KOPT-K1 (cell line): Measurements from ENCODE around the gene LRRC2.

Source experiments
- H3K27ac ChIP-seq: fragments of 200-600 bp; sonication (generic); 2 replicates; pipeline ENCODE4 v1.5.1; 2016; ENCODE audit warnings: antibody characterized with exemption, mild to moderate bottlenecking, low read depth, low read length; ENCODE audit not compliant: poor library complexity, severe bottlenecking
- H3K36me3 ChIP-seq: fragments of 200-600 bp; sonication (generic); 2 replicates; pipeline ENCODE4 v1.5.1; 2017; ENCODE audit warnings: antibody characterized with exemption, mild to moderate bottlenecking, low read length, moderate library complexity; ENCODE audit not compliant: insufficient read depth
- H3K9me3 ChIP-seq: fragments of 200-600 bp; sonication (generic); 2 replicates; pipeline ENCODE4 v1.5.1; 2017; ENCODE audit warnings: antibody characterized with exemption, low read length, mild to moderate bottlenecking; ENCODE audit not compliant: insufficient read depth, poor library complexity, severe bottlenecking

Gene LRRC2

GRCh38 chr3:46566040-46566641 is at the start of gene LRRC2:
LRRC2 (minus strand) TSS chr3:46566302; CDS start chr3:46551591, 14,711 bp downstream.
- Histone ChIP-seq H3K9me3 (peaks cover 5% of the 10 kb centered on the region), H3K27ac (no peak within 1 kb of the TSS), H3K36me3 (no peaks in the 10 kb centered on the region)

- Histone ChIP-seq H3K36me3 (no peaks in the 10 kb centered on the region), H3K27ac (no peak overlapping the region)
Measured at GRCh38 chr3:46615050-46615775, 49.1 kb upstream of the LRRC2 start.

GRCh38 chr3:46614431-46614830 is 48.3 kb upstream of the LRRC2 start:
- Histone ChIP-seq H3K9me3 (no peaks in the 10 kb centered on the region), H3K27ac (no peak overlapping the region), H3K36me3 (no peaks in the 10 kb centered on the region)

More at GRCh38 chr3:46615050-46615775, 49.1 kb upstream of the LRRC2 start:
- H3K9me3 ChIP-seq: no peaks in the 10 kb centered on the region

GRCh38 chr3:46613313-46614005 is 47.4 kb upstream of the LRRC2 start:
- Histone ChIP-seq H3K9me3 (no peaks in the 10 kb centered on the region), H3K27ac (no peak overlapping the region), H3K36me3 (no peaks in the 10 kb centered on the region)

GRCh38 chr3:46612324-46612723 is 46.2 kb upstream of the LRRC2 start, which contains the start of gene FAM240A:
FAM240A (plus strand) TSS chr3:46612525; CDS start chr3:46612684, 159 bp downstream.
- Histone ChIP-seq H3K36me3 (no peaks in the 10 kb centered on the region), H3K27ac (no peak within 1 kb of the TSS), H3K9me3 (no peaks in the 10 kb centered on the region)

- Histone ChIP-seq H3K36me3 (no peaks in the 10 kb centered on the region), H3K27ac (no peak overlapping the region), H3K9me3 (no peaks in the 10 kb centered on the region)
Measured at GRCh38 chr3:46609944-46610722, 44.0 kb upstream of the LRRC2 start.

GRCh38 chr3:46609212-46609721 is 43.2 kb upstream of the LRRC2 start:
- no peaks in the 10 kb centered on the region for H3K9me3 ChIP-seq
- no peaks in the 10 kb centered on the region for H3K36me3 ChIP-seq
- H3K27ac ChIP-seq: no peak overlapping the region

GRCh38 chr3:46607603-46608028 is 41.5 kb upstream of the LRRC2 start:
- Histone ChIP-seq H3K27ac (no peak overlapping the region), H3K9me3 (no peaks in the 10 kb centered on the region), H3K36me3 (no peaks in the 10 kb centered on the region)

- Histone ChIP-seq H3K27ac (no peak overlapping the region), H3K36me3 (no peaks in the 10 kb centered on the region), H3K9me3 (no peaks in the 10 kb centered on the region)
Measured at GRCh38 chr3:46604127-46604526, 38.0 kb upstream of the LRRC2 start.

- H3K36me3 ChIP-seq: no peaks in the 10 kb centered on the region
- H3K27ac ChIP-seq: no peak overlapping the region
Measured at GRCh38 chr3:46603446-46604046, 37.4 kb upstream of the LRRC2 start.

GRCh38 chr3:46599590-46599989 is 33.5 kb upstream of the LRRC2 start:
- Histone ChIP-seq H3K36me3 (no peaks in the 10 kb centered on the region), H3K9me3 (no peaks in the 10 kb centered on the region), H3K27ac (no peak overlapping the region)

More at GRCh38 chr3:46603446-46604046, 37.4 kb upstream of the LRRC2 start:
- no peaks in the 10 kb centered on the region for H3K9me3 ChIP-seq

GRCh38 chr3:46595819-46596314 is 29.8 kb upstream of the LRRC2 start:
- no peak overlapping the region for H3K27ac ChIP-seq
- H3K9me3 ChIP-seq: no peaks in the 10 kb centered on the region
- no peaks in the 10 kb centered on the region for H3K36me3 ChIP-seq

- no peak overlapping the region for H3K27ac ChIP-seq
- no peaks in the 10 kb centered on the region for H3K9me3 ChIP-seq
- no peaks in the 10 kb centered on the region for H3K36me3 ChIP-seq
Measured at GRCh38 chr3:46594723-46595122, 28.6 kb upstream of the LRRC2 start.

GRCh38 chr3:46593979-46594378 is 27.9 kb upstream of the LRRC2 start:
- Histone ChIP-seq H3K27ac (no peak overlapping the region), H3K9me3 (no peaks in the 10 kb centered on the region), H3K36me3 (no peaks in the 10 kb centered on the region)
